HG02571 (cell line): ENCODE results near the gene GON4L.
"Not testable (repeated sequence)": the region's sequence is repeated elsewhere in the genome, so short reads cannot be mapped to it uniquely, and the experiment has no call there.

Experiments used
- ATAC-seq: cut with Tn5 transposase; IDR thresholded peaks from one replicate; pipeline ENCODE4 v1.9.1; 2021; ENCODE audit warnings: mild to moderate bottlenecking, moderate library complexity; ENCODE audit not compliant: unreplicated experiment

Gene GON4L

DNA sequence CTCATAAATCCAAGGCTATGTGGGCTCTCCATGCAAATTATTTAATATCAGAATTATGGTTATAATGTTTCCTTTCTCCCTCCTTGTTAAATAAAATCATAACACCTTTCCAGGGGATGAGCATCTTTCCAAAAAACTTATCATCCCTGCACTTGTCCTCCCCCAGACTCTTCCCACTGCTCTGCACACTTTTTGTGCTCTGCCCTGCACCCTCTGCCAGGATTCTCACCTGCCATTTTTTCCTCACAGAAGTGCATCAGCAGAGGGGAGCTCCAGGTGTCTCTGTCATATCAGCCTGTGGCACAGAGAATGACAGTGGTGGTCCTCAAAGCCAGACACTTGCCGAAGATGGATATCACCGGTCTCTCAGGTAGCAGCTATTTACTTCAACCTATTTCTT, 23.2 kb upstream of the GON4L start:
- no peak for ATAC-seq

DNA sequence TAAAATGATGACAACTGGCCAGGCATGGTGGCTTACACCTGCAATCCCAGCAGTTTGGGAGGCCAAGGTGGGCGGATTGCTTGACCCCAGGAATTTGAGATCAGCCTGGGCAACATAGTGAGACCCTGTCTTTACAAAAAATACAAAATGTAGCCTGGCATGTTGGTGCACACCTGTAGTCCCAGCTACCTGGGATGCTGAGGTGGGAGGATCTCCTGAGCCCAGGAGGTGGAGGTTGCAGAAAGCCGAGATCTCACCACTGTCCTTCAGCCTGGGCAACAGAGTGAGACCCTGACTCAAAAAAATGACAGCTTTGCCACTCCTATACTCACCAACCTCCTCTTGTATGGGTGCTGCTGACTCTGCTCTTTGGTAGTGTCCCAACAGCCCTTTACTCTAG, 20.9 kb upstream of the GON4L start:
- ATAC-seq = no peak

DNA sequence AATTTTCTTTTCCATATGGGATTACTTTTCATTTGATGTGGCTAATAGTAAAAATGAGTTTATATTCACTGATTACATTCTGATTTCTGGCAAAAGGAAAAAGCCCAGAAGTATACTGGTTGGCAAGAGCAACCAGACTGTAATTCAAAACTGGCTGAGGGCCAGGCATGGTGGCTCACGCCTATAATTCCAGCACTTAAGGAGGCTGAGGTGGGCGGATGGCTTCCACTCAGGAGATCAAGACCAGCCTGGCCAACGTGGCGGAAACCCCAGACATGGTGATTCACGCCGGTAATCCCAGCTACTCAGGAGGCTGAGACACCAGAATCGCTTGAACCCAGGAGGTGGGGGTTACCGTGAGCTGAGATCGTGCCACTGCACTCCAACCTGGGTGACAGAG, 16.8 kb upstream of the GON4L start:
- no peak for ATAC-seq

- ATAC-seq = no peak
Observed at GRCh38 chr1:155872527-155872926, 15.5 kb upstream of the GON4L start.

DNA sequence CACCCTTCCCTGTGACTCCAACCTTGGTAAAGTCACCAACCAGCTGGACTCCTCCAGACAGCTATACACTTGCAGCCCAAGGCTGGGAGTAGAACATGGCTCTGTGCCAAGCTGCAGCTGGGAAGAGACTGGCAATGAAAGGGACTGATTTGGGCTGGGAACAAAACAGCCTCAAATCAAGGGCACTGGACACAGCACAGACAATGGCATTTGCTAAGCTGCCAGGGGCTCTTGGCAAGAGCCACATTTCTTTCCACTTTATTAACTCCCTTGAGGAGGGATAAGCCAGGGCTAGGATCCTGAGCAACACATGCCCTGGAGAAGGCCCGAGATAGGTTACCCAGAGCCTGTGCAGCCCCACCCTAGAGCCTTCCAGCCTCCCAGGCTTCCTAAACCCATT, 14.4 kb upstream of the GON4L start:
- no peak for ATAC-seq

DNA sequence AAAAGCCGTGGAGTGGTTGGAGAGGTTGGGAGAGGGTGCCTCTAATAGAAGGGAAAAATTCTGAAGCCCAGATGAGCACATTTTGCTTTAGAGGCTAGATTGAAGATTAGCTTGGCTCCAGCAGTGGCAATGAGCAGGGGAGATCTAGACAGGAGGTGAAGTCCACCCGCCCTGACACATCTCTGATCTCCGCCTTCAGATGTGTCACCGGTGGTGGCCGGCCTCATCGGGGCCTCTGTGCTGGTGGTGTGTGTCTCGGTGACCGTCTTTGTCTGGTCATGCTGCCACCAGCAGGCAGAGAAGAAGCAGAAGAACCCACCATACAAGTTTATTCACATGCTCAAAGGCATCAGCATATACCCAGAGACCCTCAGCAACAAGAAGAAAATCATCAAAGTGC, 10.8 kb upstream of the GON4L start:
- ATAC-seq = no peak

DNA sequence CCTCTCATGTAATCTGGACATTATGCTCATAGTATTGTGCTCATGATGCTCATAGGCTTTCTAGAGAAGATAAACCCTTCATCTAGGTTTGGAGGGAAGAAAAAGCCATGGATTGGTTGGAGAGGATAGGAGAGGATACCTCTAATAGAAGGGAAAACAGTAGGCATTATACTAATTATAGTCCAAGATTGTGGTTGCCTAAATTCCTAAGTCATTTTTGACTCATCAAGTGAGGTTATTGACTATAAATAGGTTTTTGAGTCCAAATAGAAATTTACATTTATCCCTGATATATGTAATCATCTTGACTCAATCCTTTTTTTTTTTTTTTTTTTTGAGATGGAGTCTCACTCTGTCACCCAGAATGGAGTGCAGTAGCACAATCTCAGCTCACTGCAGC, 7.4 kb upstream of the GON4L start:
- no peak for ATAC-seq

DNA sequence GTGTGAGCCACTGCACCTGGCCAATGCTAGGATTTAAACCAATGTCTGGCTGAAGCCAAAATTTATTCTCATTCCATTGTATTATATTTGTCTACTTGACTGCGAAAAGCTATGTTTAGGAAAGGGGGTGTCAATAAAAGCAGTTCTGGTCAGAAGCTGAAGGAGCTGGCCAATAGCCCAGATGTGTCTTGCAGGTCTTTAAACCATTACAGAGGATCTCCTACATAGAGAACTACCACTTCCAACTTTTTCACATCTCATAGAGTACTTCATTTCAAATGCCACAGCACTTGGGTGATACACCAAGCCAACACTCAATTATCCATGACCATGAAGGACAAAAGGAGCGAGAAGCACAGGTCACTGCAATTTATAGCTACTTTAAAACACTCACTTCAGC, 4.9 kb upstream of the GON4L start:
- ATAC-seq = no peak

DNA sequence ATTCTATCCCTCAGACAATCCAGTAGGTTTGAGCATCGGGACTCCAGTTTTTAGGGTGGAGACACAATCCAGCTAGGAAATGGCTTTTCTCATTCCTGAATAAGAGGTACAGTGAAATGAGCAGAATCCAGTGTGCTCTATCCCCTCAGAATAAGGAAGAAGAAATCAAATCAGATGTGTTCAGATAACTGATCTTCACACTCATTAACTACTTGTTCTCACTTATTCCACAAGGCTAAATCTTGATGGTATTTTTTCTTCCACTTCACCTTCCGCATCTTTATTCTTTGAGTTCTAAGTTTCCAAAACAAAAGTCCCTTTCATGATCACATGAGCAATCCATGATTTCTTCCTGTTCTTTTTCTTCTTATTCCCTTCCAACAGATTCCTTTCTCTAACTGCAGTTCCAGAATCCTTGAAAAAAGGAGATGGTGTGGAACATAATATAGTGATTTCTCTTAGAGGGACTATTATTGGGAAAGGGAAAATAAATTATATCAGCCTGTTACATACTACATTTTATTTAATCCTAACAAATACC, 4.0 kb upstream of the GON4L start:
- ATAC-seq = no peak

DNA sequence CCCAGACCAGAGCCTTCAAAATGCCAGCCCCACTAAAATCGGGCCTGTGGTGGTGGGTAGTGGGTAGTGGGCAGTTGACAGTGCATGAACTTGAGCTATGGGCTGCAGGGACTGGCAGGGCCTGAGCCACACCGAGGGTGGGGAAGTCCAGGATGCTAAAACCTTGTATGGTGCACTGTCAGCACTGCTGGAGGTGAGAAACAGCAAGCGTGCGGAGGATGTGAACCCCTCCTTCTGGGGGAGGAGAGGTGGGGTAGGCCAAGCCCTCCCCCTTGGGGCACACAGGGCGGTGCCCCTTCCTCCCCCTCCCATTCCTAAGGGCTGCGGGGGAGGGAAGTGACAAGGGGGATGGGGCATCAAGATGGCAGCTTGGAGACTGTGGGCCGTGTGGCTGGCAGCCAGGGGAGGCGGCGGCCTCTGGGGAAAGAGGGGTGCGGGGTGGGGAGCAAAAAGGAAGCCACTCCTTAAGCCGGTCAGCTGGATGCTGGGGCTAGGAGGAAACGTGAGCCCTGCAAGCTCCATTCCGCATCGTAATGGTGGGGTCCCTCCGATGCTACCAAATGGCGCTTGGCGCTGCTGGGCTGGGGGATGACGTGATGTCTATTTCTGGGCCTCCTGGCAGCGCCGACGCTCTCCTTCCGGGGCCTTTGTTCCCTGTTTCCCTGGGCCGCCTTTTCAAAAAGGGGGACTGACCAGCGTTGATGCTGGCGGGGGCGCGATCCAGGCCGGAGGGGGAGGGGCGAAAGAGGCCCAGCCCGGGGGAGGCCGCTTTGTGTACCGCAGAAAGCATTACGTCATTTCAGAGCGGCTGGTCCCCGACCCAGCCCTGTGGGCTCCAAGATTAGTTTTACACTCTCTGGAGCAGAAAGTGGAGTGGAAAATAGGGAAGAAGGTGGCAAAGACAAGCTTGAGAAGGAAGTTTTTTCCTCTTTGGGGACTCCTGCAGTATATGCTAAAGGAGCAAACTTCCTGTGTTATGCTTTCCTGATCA, 3.2 kb upstream of the GON4L start:
- ATAC-seq = no peak

- peak; percentile 55 for ATAC-seq
Observed at GRCh38 chr1:155859234-155859829, 2.3 kb upstream of the GON4L start, which contains the start of gene SYT11. TSS of gene SYT11 (plus strand) at chr1:155859567. CDS start at chr1:155859762, 195 bp downstream.

- ATAC-seq = peak; percentile 5
Observed at GRCh38 chr1:155858800-155859233, 1.8 kb upstream of the GON4L start.

- ATAC-seq = no peak
Observed at GRCh38 chr1:155856257-155856974, 598 bp downstream of the GON4L start.

- ATAC-seq = no peak
Observed at GRCh38 chr1:155850345-155850744, 6.7 kb downstream of the GON4L start.

GRCh38 chr1:155847823-155848529, 9.0 kb downstream of the GON4L start:
- no peak for ATAC-seq

GRCh38 chr1:155844860-155845421, 12.1 kb downstream of the GON4L start:
- no peak for ATAC-seq

GRCh38 chr1:155840386-155840785, 16.6 kb downstream of the GON4L start:
- no peak for ATAC-seq

DNA sequence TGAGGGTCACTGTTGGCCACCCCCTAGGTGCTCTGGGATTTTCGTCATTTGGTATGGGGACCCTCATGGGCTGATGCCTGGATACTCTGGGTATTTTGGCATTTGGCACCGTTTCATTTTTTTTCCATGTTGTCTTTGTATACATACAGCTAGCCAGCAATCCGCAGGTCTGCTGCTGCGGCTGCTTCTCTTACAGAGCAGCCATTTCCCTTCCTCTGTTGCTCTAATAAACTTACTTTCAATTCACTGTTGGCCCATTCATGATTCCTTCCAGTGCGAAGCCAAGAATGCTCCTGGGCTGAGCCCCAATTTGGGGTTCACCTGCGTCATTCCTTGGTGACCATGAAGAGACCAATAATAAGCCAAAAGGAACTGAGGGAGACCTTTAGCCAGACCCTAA, 21.5 kb downstream of the GON4L start:
- ATAC-seq = no peak

- ATAC-seq = not testable (repeated sequence)
Observed at GRCh38 chr1:155834927-155835399, 22.1 kb downstream of the GON4L start.

- ATAC-seq = no peak
Observed at GRCh38 chr1:155834296-155834926, 22.6 kb downstream of the GON4L start.
